HG03571 (cell line): Measurements from ENCODE around the gene FYB2.

ENCODE experiments used
- ATAC-seq: cut with Tn5 transposase; IDR thresholded peaks from one replicate; pipeline ENCODE4 v1.9.1; 2021; ENCODE audit not compliant: unreplicated experiment

Gene FYB2

DNA sequence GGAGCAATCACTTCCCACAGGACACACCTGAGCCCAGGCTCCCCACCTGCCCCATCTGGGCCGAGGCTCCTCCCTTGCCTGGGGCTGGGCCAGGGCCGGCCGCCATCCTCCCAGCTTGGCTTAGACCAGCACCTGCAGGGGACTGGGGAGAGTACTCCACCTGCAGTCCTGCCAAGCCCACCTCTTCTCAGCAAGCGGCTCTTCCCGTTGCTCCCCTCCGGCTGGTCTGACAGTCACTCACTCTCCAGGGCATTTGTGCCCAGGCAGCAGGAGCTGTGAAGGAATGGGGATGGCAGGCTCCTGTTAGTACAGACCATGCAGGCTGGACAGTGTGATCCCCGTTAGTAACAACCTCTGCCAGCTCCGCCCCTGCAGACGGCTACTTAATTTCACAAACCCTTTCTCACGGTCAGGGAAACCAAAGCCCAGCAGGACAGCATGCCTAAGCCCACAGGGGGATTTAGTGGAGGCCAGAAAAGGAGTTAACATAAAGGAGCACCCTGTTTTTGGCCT lies at the start of gene FYB2:
FYB2 (minus strand) TSS at position 18 of the 513 bp plus-strand sequence. CDS start 114 bp downstream, outside the sequence.
- no peak for ATAC-seq

DNA sequence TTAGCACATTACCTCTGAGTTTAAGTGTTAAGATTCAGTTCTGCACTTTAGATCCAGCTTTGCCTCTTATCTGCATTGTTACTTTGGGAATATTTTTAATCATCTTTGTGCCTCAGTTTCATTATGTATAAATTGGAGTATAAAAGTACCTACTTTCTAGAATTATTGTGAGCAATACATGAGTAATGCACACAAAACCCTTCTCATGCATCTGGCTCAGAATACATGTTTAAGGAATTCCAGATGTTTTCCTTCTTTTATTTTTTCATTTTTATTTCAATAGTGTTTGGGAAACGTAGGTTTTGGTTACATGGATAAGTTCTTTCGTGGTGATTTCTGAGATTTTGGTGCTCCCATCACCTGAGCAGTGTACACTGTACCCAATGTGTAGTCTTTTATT lies 49.6 kb upstream of the FYB2 start:
- no peak for ATAC-seq

- no peak for ATAC-seq
Measured at GRCh38 chr1:56867491-56867890, 48.3 kb upstream of the FYB2 start.

GRCh38 chr1:56866656-56867055 lies 47.5 kb upstream of the FYB2 start:
- no peak for ATAC-seq

DNA sequence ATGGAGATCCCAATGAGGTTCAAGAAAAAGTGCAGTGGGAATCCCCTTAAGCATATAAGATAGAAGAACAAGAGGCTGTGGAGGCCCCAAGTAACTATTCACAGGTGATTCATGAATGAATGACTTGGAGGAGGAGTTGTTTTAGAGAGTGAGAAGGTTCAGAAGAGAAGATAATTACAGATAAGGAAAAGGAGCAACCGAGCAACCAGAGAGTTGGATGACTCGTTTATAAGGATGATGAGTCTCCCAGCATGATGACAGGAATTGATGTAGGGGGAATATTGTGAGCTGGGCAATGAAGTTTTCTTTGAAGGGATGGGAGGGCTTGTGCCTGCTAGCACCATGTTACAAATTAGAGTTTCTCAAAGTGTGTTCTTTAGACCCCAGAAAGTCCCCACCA lies 45.2 kb upstream of the FYB2 start:
- ATAC-seq: no peak

DNA sequence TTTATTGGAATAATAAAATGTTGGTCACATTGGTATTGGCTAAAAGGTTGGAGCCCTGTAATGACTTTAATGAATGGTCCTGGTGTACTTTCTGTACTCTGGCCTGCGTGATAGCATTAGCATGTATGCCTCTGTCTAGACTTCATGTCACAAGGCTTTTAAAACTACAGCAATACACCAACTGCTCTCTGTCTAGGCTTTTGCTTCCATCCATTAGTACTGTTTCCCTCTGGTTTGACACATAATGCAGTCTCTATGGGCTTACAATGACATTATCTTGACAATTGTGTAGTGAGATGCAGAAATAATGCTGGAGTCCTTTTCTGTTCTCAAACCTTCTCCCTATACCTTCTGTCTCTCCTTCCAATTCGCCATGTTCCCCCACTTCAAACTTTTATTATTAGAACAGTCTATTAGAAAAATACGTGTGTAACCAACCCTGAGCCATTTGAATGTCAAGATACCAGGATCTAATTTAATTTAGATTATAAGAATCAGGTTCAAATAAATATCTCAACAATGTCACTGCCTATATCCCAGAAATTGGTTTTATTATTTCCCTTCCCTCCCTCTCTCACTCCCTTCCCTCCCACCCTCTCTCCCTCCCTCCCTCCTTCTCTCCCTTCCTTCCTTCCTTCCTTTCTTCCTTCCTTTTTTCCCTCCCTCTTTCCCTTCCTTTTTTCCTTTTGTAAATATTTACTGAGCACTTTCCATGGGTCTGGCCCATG lies 44.2 kb upstream of the FYB2 start:
- no peak for ATAC-seq

GRCh38 chr1:56859287-56859686 lies 40.1 kb upstream of the FYB2 start:
- no peak for ATAC-seq

DNA sequence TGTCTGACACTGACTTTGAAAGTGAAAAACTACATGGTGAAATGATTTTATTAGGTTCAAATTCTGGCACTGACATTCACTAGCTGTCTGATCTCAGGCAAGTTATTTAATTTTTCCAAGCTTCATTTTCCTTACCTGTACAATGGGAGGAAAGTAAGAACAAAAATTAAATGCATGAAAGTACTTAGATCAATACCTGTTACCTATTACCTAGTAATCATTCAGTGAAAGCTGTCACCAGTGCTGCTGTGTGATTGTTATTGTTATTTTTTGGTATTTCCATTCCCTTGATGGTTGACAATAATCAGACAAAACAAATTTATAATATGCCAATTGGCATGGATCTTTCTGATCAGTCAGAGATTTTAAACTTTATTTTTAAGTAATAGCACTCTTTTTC lies 37.0 kb upstream of the FYB2 start:
- no peak for ATAC-seq

- ATAC-seq: no peak
Measured at GRCh38 chr1:56855190-56855589, 36.0 kb upstream of the FYB2 start.

GRCh38 chr1:56854521-56855099 lies 35.4 kb upstream of the FYB2 start, which contains the start of gene C8A:
Gene C8A, plus strand, starts transcription at chr1:56854797. Its CDS starts 105 bp downstream, at chr1:56854902.
- ATAC-seq: no peak

DNA sequence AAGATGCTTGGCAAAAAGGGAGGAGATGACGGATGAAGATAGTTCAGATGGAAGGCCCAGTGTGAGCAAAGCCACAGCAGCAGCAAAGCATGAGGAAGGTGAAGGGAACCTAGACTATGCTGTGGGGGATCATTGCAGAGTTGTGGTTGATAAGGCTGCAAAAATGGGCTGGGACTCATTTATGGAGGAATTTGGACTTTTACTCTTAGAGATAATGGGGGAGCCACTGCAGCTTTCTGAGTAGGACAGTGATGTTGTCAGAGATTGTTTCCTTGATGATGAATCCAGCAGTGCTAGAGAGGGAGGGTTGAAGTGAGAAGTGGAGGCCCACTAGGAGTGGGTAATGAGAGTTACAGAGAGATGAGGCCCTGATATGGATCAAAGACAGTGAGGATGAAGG lies 33.3 kb upstream of the FYB2 start:
- ATAC-seq: no peak

DNA sequence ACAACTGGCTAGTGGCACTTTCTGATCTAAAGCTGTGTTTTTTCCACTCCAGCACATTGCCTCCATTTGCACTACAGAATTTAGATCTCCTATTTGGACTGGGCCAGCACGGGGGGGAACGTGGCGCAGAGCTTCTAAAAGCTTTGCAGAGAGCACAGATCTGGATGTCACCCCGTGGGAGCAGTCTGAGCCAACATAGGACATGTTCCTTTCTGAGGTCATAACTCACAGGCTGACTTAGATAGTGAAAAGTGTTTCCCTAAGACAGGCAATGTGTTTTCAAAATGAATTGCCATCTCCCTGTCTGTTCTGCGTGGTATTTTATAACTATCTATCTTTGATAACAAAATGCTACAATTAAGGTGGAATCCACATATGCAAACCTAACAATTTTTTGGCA lies 31.7 kb upstream of the FYB2 start:
- no peak for ATAC-seq

DNA sequence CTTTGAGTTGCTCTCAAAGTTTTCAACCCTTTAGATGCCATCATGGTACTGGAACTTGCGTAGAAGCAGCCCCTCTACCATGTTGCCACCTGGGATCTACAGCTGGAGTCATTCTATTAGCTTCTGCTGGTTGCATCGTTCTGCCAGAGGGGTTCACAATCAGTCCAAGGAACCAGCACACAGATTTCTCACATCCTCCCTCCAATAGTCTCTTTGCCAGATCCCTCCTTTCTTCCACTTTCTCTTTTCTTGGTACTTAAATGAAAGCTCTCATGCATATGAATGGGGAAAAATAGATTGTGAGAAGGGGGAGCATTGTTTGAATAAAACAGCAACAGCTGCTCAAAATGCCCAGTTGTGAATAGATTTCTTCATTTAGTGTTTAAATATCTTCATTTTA lies 31.2 kb upstream of the FYB2 start:
- no peak for ATAC-seq

- no peak for ATAC-seq
Measured at GRCh38 chr1:56849750-56850149, 30.5 kb upstream of the FYB2 start.

DNA sequence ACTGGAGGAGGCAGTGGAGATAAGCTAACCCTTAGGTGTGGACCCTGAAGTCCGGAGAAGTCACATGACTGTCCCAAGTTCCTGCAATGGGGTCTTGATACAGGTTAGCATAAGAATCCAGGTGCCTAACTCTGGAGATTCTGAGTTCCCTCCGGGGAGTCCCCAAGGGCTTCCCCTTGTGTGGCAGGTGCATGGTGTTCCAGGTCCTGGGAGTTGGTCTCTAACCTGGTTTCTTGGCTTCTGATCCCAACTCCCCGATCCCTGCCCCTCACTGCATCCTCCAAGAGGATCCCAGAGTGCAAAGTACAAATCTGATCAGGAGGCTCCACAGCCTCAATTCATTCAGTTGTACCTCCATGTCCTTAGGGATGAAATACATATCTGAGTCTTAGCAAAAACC lies 26.1 kb upstream of the FYB2 start:
- ATAC-seq: no peak

DNA sequence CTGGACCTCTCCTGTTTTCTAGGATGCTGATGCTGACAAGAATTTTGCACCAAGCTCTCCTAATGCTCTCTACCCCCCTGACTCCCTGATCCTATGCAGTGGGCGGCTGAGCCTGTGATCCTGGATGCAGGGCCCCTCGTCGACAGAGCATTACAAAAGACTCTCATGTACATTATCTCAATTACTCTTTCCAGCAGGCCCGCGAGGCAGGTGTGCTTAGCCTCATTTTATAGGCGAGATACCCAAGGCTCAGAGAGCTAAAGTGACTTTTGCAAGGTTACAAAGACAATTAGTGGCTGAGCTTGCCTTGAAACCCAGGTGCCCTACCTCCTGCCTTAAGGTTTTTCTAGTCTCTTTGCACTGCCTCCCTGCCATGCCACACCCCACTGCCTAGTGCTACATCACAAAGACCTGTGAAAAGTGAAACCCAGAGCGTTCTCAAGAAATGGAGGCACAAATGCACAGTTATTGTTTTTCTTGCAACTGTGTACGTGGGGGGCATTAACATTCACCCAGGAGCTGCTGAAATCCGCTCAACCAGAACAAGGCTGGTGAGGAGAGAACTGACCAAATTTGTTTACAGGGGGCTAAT lies 25.4 kb upstream of the FYB2 start:
- no peak for ATAC-seq

GRCh38 chr1:56843544-56843943 lies 24.3 kb upstream of the FYB2 start:
- ATAC-seq: no peak

GRCh38 chr1:56838759-56839158 lies 19.6 kb upstream of the FYB2 start:
- ATAC-seq: no peak

GRCh38 chr1:56837244-56837939 lies 18.2 kb upstream of the FYB2 start:
- no peak for ATAC-seq

GRCh38 chr1:56836359-56836758 lies 17.2 kb upstream of the FYB2 start:
- ATAC-seq: no peak

DNA sequence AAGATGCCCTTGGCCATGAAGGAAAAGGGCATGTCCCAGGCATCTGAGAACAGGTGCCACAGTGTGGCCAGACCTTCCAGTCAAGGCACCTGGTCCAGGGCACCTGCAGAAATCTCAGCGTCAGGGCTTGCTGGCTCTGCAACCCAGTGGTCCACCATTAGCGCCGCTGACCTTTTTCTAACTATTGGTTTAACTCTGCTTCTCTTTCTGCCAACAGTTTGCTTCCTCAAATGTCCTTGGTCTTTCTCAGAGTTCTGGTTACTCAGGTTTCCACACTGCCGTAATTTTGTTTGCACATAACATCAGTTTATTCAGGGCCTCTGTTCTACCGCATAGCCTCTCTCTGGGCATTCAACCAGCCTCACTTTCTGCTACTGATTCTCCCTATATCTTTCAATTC lies 16.5 kb upstream of the FYB2 start:
- no peak for ATAC-seq
